SJCRH30 (cell line): ENCODE measurements around the gene COPG2. TPM values are rescaled to one million over a fixed set of nuclear protein-coding genes. Genes with fewer than 3 reads are reported as not detected.
"Not testable (repeated sequence)": the region's sequence is repeated elsewhere in the genome, so short reads cannot be mapped to it uniquely, and the experiment has no call there.

Source experiments
- DNase-seq, 2 experiments: peaks; one replicate each; pipeline ENCODE4 v3.0.0-alpha.2; 2015 to 2020
- H3K27ac ChIP-seq: fragments of 250-450 bp; sonication (Bioruptor Pico); 2 replicates; pipeline ENCODE4 v1.5.1; 2020; ENCODE audit warnings: mild to moderate bottlenecking, moderate library complexity
- H3K27me3 ChIP-seq: fragments of 250-450 bp; sonication (Bioruptor Pico); 2 replicates; pipeline ENCODE4 v1.5.1; 2020; ENCODE audit warnings: mild to moderate bottlenecking, moderate library complexity
- H3K36me3 ChIP-seq: fragments of 250-450 bp; sonication (Bioruptor Pico); 2 replicates; pipeline ENCODE4 v1.5.1; 2020; ENCODE audit warnings: mild to moderate bottlenecking, moderate library complexity
- H3K4me1 ChIP-seq: fragments of 250-450 bp; sonication (Bioruptor Pico); 2 replicates; pipeline ENCODE4 v1.5.1; 2020; ENCODE audit warnings: mild to moderate bottlenecking, moderate library complexity
- H3K4me3 ChIP-seq: fragments of 250-450 bp; sonication (Bioruptor Pico); 2 replicates; pipeline ENCODE4 v1.5.1; 2020; ENCODE audit warnings: mild to moderate bottlenecking, moderate library complexity
- H3K9me3 ChIP-seq: fragments of 250-450 bp; sonication (Bioruptor Pico); replicated peaks from 2 replicates; pipeline ENCODE4 v1.5.1; 2020; ENCODE audit warnings: mild to moderate bottlenecking, moderate library complexity
- total RNA-seq: library from RNA; depleted of rRNA; stranded (reverse); fragments of >200 nt; shearing (Covaris generic); gene quantifications from 2 replicates; pipeline ENCODE4 v1.2.3, GENCODE V29; 2014

The COPG2 gene
- total RNA-seq, 1 experiment from 2014 or later = 53.9 TPM

GRCh38 chr7:130521258-130521951 lies 147.1 kb downstream of the COPG2 start:
- DNase-seq = no peak
- H3K4me3 ChIP-seq = no peak overlapping the region
- H3K4me1 ChIP-seq = no peaks in the 10 kb centered on the region
- H3K27me3 ChIP-seq = no peaks in the 10 kb centered on the region
- H3K36me3 ChIP-seq = peaks cover 34% of the 10 kb centered on the region
- no peak overlapping the region for H3K27ac ChIP-seq
- H3K9me3 ChIP-seq = no peaks in the 10 kb centered on the region

DNA sequence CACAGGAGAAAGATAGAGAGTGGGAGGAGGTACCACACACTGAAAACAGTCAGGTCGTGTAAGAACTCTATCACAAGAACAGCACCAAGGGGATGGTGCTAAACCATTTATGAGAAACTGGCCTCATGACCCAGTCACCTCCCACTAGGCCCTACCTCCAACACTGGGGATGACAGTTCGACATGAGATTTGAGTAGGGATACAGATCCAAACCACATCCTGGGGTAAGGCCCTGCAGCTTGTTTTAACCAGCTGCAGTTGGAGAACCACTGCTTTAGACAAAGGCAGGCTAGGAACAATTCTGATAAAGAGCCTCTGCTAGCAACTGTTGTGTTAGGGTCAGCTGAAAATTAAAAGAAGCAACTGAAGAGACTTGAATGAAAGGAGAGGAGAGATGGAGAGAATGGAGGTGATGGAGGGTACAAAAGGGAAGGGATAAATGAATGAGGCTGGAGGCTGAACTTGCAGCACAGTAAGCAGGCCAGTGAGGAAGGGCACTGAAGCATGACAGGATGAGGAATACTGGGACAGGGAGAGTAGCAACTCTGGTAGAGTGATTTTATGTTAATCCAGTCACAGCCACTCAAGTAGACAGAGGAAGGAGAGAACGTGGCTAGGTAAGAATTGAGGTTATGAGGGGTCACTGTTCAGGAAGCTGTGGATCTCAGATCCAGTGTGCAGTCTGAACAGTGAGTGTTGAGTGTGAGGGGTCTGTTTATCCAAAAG lies 153.1 kb downstream of the COPG2 start:
- H3K9me3 ChIP-seq = no peaks in the 10 kb centered on the region
- no peak overlapping the region for H3K4me3 ChIP-seq
- no peak for DNase-seq
- no peaks in the 10 kb centered on the region for H3K4me1 ChIP-seq
- H3K36me3 ChIP-seq = peaks cover 69% of the 10 kb centered on the region
- no peak overlapping the region for H3K27ac ChIP-seq
- H3K27me3 ChIP-seq = no peaks in the 10 kb centered on the region

DNA sequence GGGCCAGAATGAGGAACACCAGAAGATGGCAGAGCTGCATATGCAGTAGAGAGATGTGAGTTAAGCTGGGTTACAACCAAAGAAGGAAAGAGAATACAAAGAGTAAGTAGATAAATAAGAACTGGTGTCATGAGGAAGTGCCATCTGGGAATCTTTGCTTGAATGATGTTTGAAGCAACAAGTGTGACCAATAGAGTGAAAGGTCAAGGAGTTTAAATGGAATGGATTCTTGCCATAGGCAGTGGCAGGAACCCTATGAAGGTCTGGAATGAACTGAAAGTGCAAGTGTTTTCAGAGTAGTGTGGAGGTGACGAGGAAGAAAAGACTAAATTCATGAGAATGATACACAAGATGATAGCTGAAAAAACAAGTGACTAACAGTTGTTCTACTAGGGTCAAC lies 155.1 kb downstream of the COPG2 start:
- DNase-seq = no peak
- H3K27ac ChIP-seq = no peak overlapping the region
- H3K27me3 ChIP-seq = no peaks in the 10 kb centered on the region
- peaks cover 82% of the 10 kb centered on the region for H3K36me3 ChIP-seq
- H3K4me1 ChIP-seq = no peaks in the 10 kb centered on the region
- no peak overlapping the region for H3K4me3 ChIP-seq
- no peaks in the 10 kb centered on the region for H3K9me3 ChIP-seq

GRCh38 chr7:130512038-130512437 lies 156.5 kb downstream of the COPG2 start:
- H3K27me3 ChIP-seq, H3K27ac ChIP-seq, DNase-seq, H3K4me1 ChIP-seq, H3K9me3 ChIP-seq, H3K4me3 ChIP-seq: not testable (repeated sequence)
- H3K36me3 ChIP-seq = peaks cover 86% of the 10 kb centered on the region

- no peaks in the 10 kb centered on the region for H3K9me3 ChIP-seq
- peaks cover 91% of the 10 kb centered on the region for H3K36me3 ChIP-seq
Observed at GRCh38 chr7:130506358-130506757, 162.2 kb downstream of the COPG2 start.

DNA sequence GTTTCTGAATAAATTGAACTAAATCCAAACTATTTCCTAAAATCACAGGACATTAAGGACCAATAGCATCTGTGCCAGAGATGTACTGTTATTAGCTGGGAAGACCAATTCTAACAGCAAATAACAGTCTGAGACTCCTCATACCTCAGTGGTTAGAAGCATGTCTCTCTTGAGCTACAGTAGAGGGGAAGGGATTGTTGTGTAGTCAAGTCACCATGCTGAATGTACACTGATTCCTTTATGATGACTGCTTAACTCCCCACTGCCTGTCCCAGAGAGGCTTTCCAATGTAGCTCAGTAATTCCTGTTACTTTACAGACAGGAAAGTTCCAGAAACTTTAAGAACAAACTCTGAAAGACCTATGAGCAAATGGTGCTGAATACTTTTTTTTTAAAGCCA lies 162.8 kb downstream of the COPG2 start:
- DNase-seq = no peak
- H3K36me3 ChIP-seq = peaks cover 91% of the 10 kb centered on the region

More at GRCh38 chr7:130506358-130506757, 162.2 kb downstream of the COPG2 start:
- Histone ChIP-seq H3K27me3 (no peaks in the 10 kb centered on the region), H3K27ac (no peak overlapping the region), H3K4me3 (no peak overlapping the region), H3K4me1 (peaks cover 3% of the 10 kb centered on the region; the same call in 1 of the 2 replicates)
- no peak for DNase-seq

GRCh38 chr7:130500910-130501309 lies 167.6 kb downstream of the COPG2 start:
- Histone ChIP-seq H3K4me1 (no peaks in the 10 kb centered on the region; the same call in 1 of the 2 replicates), H3K36me3 (peaks cover 94% of the 10 kb centered on the region), H3K9me3 (no peaks in the 10 kb centered on the region)

More for the DNA sequence above, 162.8 kb downstream of the COPG2 start:
- no peak overlapping the region for H3K4me3 ChIP-seq
- no peak overlapping the region for H3K27ac ChIP-seq
- H3K27me3 ChIP-seq = no peaks in the 10 kb centered on the region
- no peaks in the 10 kb centered on the region for H3K9me3 ChIP-seq
- H3K4me1 ChIP-seq = peaks cover 3% of the 10 kb centered on the region; the same call in 1 of the 2 replicates

DNA sequence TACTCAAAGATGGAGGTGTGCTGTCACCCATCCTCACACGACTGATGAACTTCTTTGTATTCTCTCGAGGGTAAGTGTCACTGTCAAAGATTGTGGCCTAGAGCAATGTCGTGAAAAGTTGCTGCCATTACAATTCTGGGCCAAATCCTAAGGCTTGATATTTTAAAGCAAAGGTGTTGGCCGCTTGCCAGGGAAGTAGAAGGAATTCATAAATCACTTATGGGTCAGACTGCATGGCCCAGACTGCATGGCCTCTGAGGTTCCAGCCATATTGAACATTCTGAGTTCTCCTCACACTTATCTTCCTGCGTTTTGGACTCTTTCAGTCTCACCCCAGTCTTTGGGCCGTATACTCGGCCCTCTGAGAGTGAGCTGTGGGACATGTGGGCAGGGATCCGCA lies 168.1 kb downstream of the COPG2 start:
- H3K27me3 ChIP-seq = no peaks in the 10 kb centered on the region
- DNase-seq = peak in 1 of 2 experiments; percentile 37
- H3K27ac ChIP-seq = no peak overlapping the region
- no peaks in the 10 kb centered on the region; the same call in 1 of the 2 replicates for H3K4me1 ChIP-seq
- H3K4me3 ChIP-seq = no peak overlapping the region
- H3K9me3 ChIP-seq = no peaks in the 10 kb centered on the region
- peaks cover 97% of the 10 kb centered on the region for H3K36me3 ChIP-seq

More at GRCh38 chr7:130500910-130501309, 167.6 kb downstream of the COPG2 start:
- no peak for DNase-seq
- Histone ChIP-seq H3K27me3 (no peaks in the 10 kb centered on the region), H3K27ac (no peak overlapping the region), H3K4me3 (no peak overlapping the region)

- Histone ChIP-seq H3K4me3 (peak overlapping the region; percentile 77), H3K9me3 (no peaks in the 10 kb centered on the region), H3K36me3 (peaks cover 70% of the 10 kb centered on the region), H3K27me3 (no peaks in the 10 kb centered on the region), H3K4me1 (peaks cover 6% of the 10 kb centered on the region), H3K27ac (peak overlapping the region; percentile 95)
- no peak for DNase-seq
Observed at GRCh38 chr7:130494431-130494858, 174.1 kb downstream of the COPG2 start.

GRCh38 chr7:130493275-130493873 lies 175.2 kb downstream of the COPG2 start:
- H3K27me3 ChIP-seq = no peaks in the 10 kb centered on the region
- H3K4me1 ChIP-seq = peaks cover 17% of the 10 kb centered on the region
- H3K36me3 ChIP-seq = peaks cover 59% of the 10 kb centered on the region
- H3K4me3 ChIP-seq = peak overlapping the region; percentile 77
- peak; percentile 55 to 60 for DNase-seq
- H3K9me3 ChIP-seq = no peaks in the 10 kb centered on the region
- peak overlapping the region; percentile 95 for H3K27ac ChIP-seq

- H3K27me3 ChIP-seq = no peaks in the 10 kb centered on the region
- H3K27ac ChIP-seq = peak overlapping the region; percentile 95
- DNase-seq = peak in 1 of 2 experiments; percentile 23
- peaks cover 20% of the 10 kb centered on the region for H3K4me1 ChIP-seq
- H3K36me3 ChIP-seq = peaks cover 52% of the 10 kb centered on the region
- H3K9me3 ChIP-seq = no peaks in the 10 kb centered on the region
- peak overlapping the region; percentile 77 for H3K4me3 ChIP-seq
Observed at GRCh38 chr7:130492523-130493274, 175.8 kb downstream of the COPG2 start.

GRCh38 chr7:130491841-130492522 lies 176.6 kb downstream of the COPG2 start, which contains the start of gene MEST:
Gene MEST, plus strand, starts transcription at chr7:130492085. Its CDS starts 229 bp downstream, at chr7:130492314.
- Histone ChIP-seq H3K27ac (peak within 1 kb of the TSS; percentile 95), H3K27me3 (no peaks in the 10 kb centered on the region), H3K4me1 (peaks cover 20% of the 10 kb centered on the region), H3K9me3 (no peaks in the 10 kb centered on the region), H3K36me3 (peaks cover 45% of the 10 kb centered on the region), H3K4me3 (peak within 1 kb of the TSS; percentile 77)
- DNase-seq = peak; percentile 84

DNA sequence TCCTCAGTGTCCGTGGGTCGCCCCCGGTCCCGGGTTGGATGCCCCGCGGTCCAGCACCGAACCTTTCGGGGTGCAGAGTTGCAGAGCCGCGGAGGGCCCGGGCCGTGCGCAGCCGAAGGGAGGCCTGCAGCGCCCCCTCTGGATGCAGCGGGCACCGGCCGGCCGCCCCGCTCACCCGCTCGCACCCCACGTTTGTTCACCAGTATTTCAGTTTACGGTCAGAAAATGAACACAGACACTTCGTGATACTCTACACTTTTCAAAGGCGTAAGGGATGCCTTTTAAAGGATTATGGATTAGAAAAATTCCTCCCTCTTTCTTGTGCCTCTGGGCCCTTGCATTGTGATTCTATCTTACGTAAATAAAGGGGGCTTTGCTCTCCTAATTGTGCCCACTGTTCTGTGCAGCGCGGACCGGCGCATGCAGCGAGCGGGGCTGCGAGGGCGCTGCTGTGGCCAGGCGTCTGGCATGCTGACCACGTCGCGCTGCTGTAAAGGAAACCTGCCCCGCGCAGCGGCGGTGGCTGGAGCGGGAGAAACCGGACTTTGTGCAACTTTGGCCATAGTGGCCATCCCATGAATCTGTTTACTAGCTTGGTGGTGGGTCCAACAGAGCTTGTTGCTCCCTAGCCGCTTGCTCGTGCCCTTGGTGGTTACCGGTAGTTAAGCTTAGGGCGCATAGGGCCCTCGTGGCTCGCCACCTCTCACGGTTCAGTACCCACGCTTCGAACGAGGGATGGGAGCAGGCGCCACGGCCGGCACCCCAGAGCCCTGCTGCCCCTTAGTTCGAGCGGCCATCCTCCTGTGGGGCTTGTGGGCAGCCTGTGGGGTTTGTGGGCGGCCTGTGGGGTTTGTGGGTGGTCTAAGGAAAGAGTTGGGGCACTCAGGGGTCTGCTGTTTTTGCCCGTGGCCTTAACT lies 177.4 kb downstream of the COPG2 start:
- Histone ChIP-seq H3K27me3 (no peaks in the 10 kb centered on the region), H3K36me3 (peaks cover 37% of the 10 kb centered on the region), H3K4me3 (peak overlapping the region; percentile 77), H3K4me1 (peaks cover 20% of the 10 kb centered on the region), H3K9me3 (no peaks in the 10 kb centered on the region), H3K27ac (peak overlapping the region; percentile 95)
- DNase-seq = peak; percentile 63 to 79
